ENCODE results near the gene HAUS3. TPM values are rescaled to one million over a fixed set of nuclear protein-coding genes. Genes with fewer than 3 reads are reported as not detected.

The HAUS3 gene
- total and polyA plus RNA-seq, 2 of the 13 experiments (the other 11 are each of a cell fraction or from before 2014, with no cell fraction given): 3.9 to 12.6 TPM

- no peak overlapping the region for H3K9ac ChIP-seq (ENCODE audit: insufficient read depth, low read depth, low read length)
- H3K36me3 ChIP-seq (replicated peaks in 1 of 2; ENCODE audit: control insufficient read depth in 1 of 2, insufficient read depth in 2 of 2, low read length in 2 of 2): no peaks in the 10 kb centered on the region
- POLR2A ChIA-PET: no interaction called here
- no peak for DNase-seq (ENCODE audit: low spot score)
- H4K20me1 ChIP-seq (ENCODE audit: insufficient read depth, low read length): no peaks in the 10 kb centered on the region
- no peak overlapping the region for H3K4me3 ChIP-seq (replicated peaks in 1 of 3; ENCODE audit: insufficient read depth in 1 of 3, low read depth in 2 of 3, low read length in 3 of 3)
- H3K27ac ChIP-seq (ENCODE audit: extremely low read length, insufficient read depth, low read length): no peak overlapping the region
- no peaks in the 10 kb centered on the region for H3K4me1 ChIP-seq (ENCODE audit: insufficient read depth, low read length)
- no peaks in the 10 kb centered on the region for H3K9me3 ChIP-seq (ENCODE audit: low read length)
- H3K4me2 ChIP-seq (ENCODE audit: low read depth, low read length): no peak overlapping the region
- in situ Hi-C loops (cut with HindIII; ENCODE audit: extremely low pct_ligation_motif_present, low pct_unique_long_range_greater_than_20kb): no loop called here
- H3K79me2 ChIP-seq (ENCODE audit: insufficient read depth, low read length): no peaks in the 10 kb centered on the region
- intact Hi-C loops (cut with micrococcal nuclease; ENCODE audit: unreplicated experiment): no loop called here
- no TSS peak for BruUV-seq (replicated peaks)
- ATAC-seq: no peak
- CTCF ChIA-PET (ENCODE audit: low intra/inter-chr PET ratio, low total read pairs): no interaction called here
- WGBS (ENCODE audit: low lambda C conversion rate): 29% methylated on average over 3 of the region's 27 CpGs
- H2AFZ ChIP-seq (ENCODE audit: low read length): no peak overlapping the region
- FAIRE-seq: no peak
- peaks cover 19 to 76% of the 10 kb centered on the region in 2 experiments; a peak in 4 of 5 replicates for H3K27me3 ChIP-seq (ENCODE audit: control insufficient read depth in 1 of 2, insufficient read depth in 2 of 2, low read length in 2 of 2)
- TF ChIP-seq HDAC1 (CRISPR knock-in tag; IDR thresholded peaks at IDR 0.05) (no peak), RARA (CRISPR knock-in tag; IDR thresholded peaks at IDR 0.05) (no peak), KLF15 (CRISPR knock-in tag; IDR thresholded peaks at IDR 0.05; ENCODE audit: borderline replicate concordance) (no peak), ZNF235 (CRISPR knock-in tag; IDR thresholded peaks at IDR 0.05; ENCODE audit: borderline replicate concordance) (no peak), ZNF878 (CRISPR knock-in tag; IDR thresholded peaks at IDR 0.05) (no peak), IRX3 (CRISPR knock-in tag; IDR thresholded peaks at IDR 0.05; ENCODE audit: borderline replicate concordance, low read depth) (no peak), TSC22D2 (CRISPR knock-in tag; IDR thresholded peaks at IDR 0.05; ENCODE audit: borderline replicate concordance) (no peak), ZBTB49 (CRISPR knock-in tag; IDR thresholded peaks at IDR 0.05; ENCODE audit: borderline replicate concordance) (no peak), HOXA5 (CRISPR knock-in tag; IDR thresholded peaks at IDR 0.05) (no peak), NCOR1 (IDR thresholded peaks at IDR 0.05; ENCODE audit: borderline replicate concordance, low read length) (no peak)
- TF ChIP-seq, protein P1, sequence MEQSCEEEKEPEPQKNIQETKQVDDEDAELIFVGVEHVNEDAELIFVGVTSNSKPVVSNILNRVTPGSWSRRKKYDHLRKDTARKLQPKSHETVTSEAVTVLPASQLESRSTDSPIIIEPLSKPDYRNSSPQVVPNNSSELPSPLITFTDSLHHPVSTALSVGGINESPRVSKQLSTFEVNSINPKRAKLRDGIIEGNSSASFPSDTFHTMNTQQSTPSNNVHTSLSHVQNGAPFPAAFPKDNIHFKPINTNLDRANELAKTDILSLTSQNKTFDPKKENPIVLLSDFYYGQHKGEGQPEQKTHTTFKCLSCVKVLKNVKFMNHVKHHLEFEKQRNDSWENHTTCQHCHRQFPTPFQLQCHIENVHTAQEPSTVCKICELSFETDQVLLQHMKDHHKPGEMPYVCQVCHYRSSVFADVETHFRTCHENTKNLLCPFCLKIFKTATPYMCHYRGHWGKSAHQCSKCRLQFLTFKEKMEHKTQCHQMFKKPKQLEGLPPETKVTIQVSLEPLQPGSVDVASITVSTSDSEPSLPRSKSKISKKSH (CRISPR knock-in tag; IDR thresholded peaks at IDR 0.05; ENCODE audit: borderline replicate concordance): no peak
- TF ChIP-seq, protein P2, sequence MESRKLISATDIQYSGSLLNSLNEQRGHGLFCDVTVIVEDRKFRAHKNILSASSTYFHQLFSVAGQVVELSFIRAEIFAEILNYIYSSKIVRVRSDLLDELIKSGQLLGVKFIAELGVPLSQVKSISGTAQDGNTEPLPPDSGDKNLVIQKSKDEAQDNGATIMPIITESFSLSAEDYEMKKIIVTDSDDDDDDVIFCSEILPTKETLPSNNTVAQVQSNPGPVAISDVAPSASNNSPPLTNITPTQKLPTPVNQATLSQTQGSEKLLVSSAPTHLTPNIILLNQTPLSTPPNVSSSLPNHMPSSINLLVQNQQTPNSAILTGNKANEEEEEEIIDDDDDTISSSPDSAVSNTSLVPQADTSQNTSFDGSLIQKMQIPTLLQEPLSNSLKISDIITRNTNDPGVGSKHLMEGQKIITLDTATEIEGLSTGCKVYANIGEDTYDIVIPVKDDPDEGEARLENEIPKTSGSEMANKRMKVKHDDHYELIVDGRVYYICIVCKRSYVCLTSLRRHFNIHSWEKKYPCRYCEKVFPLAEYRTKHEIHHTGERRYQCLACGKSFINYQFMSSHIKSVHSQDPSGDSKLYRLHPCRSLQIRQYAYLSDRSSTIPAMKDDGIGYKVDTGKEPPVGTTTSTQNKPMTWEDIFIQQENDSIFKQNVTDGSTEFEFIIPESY (CRISPR knock-in tag; IDR thresholded peaks at IDR 0.05): no peak
- TF ChIP-seq, protein P3, sequence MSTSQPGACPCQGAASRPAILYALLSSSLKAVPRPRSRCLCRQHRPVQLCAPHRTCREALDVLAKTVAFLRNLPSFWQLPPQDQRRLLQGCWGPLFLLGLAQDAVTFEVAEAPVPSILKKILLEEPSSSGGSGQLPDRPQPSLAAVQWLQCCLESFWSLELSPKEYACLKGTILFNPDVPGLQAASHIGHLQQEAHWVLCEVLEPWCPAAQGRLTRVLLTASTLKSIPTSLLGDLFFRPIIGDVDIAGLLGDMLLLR (CRISPR knock-in tag; IDR thresholded peaks at IDR 0.05): no peak
- TF ChIP-seq, protein P4, sequence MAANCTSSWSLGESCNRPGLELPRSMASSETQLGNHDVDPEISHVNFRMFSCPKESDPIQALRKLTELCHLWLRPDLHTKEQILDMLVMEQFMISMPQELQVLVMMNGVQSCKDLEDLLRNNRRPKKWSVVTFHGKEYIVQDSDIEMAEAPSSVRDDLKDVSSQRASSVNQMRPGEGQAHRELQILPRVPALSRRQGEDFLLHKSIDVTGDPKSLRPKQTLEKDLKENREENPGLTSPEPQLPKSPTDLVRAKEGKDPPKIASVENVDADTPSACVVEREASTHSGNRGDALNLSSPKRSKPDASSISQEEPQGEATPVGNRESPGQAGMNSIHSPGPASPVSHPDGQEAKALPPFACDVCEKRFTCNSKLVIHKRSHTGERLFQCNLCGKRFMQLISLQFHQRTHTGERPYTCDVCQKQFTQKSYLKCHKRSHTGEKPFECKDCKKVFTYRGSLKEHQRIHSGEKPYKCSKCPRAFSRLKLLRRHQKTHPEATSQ (CRISPR knock-in tag; IDR thresholded peaks at IDR 0.05; ENCODE audit: borderline replicate concordance): no peak
These were observed 29.5 kb upstream of the HAUS3 start for GRCh38 chr4:2271279-2272025.

Data from HepG2 (cell line).